NCI-H146 treated with DMSO at 0.1 percent for 48 hours (cell line): ENCODE results near the gene TTC1.
"Not testable (repeated sequence)": the region's sequence is repeated elsewhere in the genome, so short reads cannot be mapped to it uniquely, and the experiment has no call there.

Source experiments
- DNase-seq: peaks from one replicate; lab custom pipeline; 2025; ENCODE audit not compliant: unreplicated experiment; lab: John Stamatoyannopoulos, UW

Gene TTC1

DNA sequence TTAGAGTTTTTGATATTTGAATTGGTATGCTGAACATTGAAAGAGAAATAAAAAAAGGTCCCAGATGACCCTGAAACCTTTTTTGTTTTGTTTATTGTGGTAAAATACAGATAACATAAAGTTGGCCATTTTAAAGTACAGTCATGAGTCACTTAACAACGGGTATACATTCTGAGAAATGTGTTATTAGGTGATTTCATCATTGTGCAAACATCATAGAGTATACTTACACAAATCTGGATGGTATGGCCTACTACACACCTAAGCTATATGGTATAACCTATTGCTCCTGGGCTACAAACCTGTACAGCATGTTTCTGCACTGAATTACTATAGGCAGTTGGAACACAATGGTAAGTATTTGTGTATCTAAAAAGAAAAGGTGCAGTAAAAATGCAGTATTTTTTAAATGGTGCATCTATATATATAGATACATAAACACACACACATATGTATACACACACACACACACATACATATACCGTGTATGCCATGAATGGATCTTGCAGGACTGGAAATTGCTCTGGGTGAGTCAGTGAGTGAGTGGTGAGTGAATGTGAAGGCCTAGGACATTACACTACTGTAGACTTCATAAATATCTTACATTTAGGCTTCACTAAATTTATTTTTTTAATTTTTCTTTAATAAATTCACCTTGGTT is 31.0 kb downstream of the TTC1 start:
- no peak for DNase-seq

DNA sequence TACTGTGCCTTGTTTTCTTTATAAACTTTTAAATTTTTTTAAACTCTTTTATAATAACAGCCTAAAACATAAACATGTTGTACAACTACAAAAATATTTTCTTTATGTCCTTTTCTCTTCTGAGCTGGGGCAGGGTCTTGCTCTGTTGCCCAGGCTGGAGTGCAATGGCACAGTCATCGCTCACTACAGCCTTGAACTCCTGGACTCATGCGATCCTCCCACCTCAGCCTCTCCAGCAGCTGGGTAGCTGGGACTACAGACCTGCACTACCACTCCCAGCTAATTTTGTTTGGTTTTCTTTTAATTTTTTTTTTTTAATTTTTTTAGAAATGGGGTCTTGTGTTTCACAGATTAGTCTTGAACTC is 31.5 kb downstream of the TTC1 start:
- no peak for DNase-seq

- no peak for DNase-seq
Measured at GRCh38 chr5:160042671-160043070, 33.7 kb downstream of the TTC1 start.

- no peak for DNase-seq
Measured at GRCh38 chr5:160044391-160044804, 35.5 kb downstream of the TTC1 start.

GRCh38 chr5:160044967-160045366 is 36.0 kb downstream of the TTC1 start:
- no peak for DNase-seq

DNA sequence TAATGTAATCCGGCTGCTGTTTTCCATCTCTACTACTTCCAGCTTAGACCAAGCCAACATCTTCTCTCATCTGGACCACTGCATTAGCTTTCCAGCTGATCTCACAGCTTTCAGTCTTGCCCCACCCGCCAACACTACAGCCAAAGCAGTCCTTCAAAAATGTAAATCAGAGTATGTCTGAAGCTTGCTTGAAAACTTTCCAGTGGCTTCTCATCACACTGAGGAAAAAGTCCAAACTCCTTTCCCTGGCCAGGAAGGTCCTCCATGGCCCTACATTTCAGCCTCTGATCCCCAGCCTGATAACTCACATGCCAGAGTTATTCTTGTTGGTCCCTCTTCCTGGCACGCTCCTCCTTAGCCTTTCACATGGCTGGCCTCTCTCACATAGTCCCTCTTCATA is 38.5 kb downstream of the TTC1 start:
- DNase-seq, result no peak

- DNase-seq, result no peak
Measured at GRCh38 chr5:160048131-160048530, 39.2 kb downstream of the TTC1 start.

GRCh38 chr5:160049099-160049498 is 40.2 kb downstream of the TTC1 start:
- no peak for DNase-seq

GRCh38 chr5:160054047-160054446 is 45.1 kb downstream of the TTC1 start:
- DNase-seq, result no peak

GRCh38 chr5:160054831-160055230 is 45.9 kb downstream of the TTC1 start:
- DNase-seq, result no peak

- no peak for DNase-seq
Measured at GRCh38 chr5:160057256-160057655, 48.3 kb downstream of the TTC1 start.

- DNase-seq, result no peak
Measured at GRCh38 chr5:160060001-160060400, 51.1 kb downstream of the TTC1 start.

DNA sequence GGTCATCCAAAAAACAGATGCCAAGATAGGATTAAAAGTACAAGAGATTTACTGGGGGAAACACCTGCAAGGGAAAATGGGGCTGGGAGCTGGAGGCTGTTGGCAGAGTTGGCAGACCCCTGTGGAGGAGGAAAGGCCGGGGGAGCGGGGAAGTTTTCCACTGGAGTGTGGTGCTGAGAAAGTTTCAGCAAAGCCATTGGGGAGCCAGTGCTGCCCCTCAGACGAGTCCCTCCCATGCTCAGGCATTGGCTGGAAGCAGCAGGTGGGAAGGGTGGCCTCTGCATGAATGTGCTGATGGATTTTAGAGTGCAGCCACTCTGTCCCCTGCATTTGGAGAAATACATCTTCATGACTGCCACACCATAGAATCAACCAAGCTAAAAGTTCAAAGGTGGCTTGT is 52.8 kb downstream of the TTC1 start:
- DNase-seq, result no peak

DNA sequence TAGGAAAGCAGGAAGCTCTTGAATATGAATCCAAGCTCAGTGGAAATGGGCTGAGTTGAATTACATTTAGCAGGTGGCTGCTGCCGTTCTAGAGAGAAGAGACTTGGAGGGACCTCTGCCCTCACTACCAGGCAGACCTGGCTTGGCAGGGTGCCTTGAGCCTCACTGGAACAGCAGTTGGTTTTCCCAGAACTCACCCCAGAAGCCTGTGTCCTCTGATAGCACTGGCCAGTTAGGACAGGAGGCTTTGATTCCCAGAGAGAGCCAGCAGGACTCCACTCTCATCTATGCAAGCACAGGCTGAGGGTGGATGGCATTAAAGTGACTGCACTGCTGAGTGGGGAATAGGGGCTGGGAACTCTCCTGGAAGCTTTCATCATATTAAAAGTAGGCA is 55.5 kb downstream of the TTC1 start:
- no peak for DNase-seq

DNA sequence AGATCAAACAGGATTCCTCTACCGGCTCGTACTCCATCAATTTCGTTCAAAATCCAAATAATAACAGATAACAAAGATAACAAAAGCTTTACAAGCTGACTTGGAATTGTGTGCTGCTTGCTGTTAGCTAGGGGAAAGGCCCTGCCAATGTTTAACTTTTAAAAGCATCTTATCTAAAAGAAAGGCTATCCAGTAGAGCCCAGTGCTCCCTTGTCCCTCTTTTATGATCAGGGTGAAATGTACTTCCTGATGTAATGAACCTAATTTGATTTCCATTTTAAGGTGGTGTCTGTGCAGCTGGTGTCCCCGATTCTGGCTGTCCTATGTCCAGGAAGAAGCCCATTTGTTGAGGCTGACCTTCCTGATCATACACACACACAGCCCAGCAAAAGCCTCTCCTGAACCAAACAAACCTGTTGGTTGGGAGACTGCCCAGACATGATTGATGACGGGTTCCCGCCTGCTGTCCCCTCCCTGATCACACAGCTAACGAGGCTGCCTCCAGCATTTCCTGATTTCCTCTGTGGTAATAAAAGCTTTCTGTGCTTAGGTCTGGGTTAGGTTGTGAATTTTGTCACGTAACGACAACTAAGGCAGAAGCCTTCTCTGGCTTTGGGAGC is 56.2 kb downstream of the TTC1 start:
- DNase-seq, result no peak

GRCh38 chr5:160069120-160069519 is 60.2 kb downstream of the TTC1 start:
- not testable (repeated sequence) for DNase-seq

- no peak for DNase-seq
Measured at GRCh38 chr5:160071516-160071915, 62.6 kb downstream of the TTC1 start.

- DNase-seq, result no peak
Measured at GRCh38 chr5:160071916-160072315, 63.0 kb downstream of the TTC1 start.

GRCh38 chr5:160075073-160075472 is 66.1 kb downstream of the TTC1 start:
- no peak for DNase-seq

DNA sequence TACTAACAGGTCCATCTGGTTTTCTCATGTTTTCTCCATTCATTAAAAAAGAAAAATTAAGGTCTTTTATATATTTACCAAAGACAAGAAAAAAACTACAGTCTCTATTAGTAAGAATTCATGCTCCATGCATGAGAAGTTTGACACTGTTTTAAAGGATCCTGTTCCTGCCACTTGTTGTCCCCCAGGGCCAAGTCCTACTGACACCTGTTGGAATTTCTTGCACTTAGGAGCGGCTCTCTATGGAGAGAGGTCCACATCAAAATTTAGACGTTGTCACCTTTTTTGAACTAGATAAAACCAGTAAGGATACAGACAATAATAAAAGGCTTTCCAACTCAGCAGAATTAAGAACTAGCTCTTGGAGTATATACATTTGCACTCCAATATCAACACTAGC is 68.1 kb downstream of the TTC1 start:
- no peak for DNase-seq

DNA sequence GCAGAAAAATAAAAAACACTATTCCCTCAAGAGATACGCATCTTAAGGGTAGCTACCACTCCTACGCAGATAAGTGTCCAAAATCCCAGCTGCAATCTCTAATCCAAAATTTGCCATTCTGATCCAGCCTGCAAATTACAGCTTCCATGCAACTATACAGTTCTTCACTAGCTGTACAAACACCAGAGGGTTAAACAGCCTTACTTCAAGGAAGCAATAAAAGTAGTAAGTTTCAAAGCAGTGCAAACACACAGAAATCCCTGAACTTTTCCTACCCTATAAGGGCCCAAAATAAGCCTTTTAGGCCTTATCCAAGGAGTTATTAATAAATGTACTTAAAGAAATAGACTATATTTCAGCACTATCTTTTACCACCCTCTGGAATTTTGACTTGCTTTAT is 70.8 kb downstream of the TTC1 start:
- DNase-seq, result no peak

GRCh38 chr5:160081495-160081894 is 72.6 kb downstream of the TTC1 start:
- no peak for DNase-seq
